ENCODE measurements around the gene HRH2. TPM values are rescaled to one million over a fixed set of nuclear protein-coding genes. Genes with fewer than 3 reads are reported as not detected.

HRH2 gene
- total and polyA plus RNA-seq, 4 donors: 1.8 to 36.1 (median 9.9) TPM

- H3K27ac ChIP-seq (ENCODE audit: low read depth in 1 of 2, low read length in 1 of 2): no peak overlapping the region
- H3K4me1 ChIP-seq (ENCODE audit: control insufficient read depth in 5 of 5, insufficient read depth in 5 of 5, low read length in 5 of 5): no peaks in the 10 kb centered on the region
- no peaks in the 10 kb centered on the region for H3K9me3 ChIP-seq (ENCODE audit: control insufficient read depth in 4 of 4, insufficient read depth in 3 of 4, low read length in 3 of 4)
- no peak for TF ChIP-seq CTCF (IDR thresholded peaks at IDR 0.05; ENCODE audit: control extremely low read depth, extremely low read depth)
- no peak for ATAC-seq (ENCODE audit: insufficient read depth, low FRiP score)
- no peaks in the 10 kb centered on the region for H3K27me3 ChIP-seq (ENCODE audit: control insufficient read depth in 3 of 3, insufficient read depth in 3 of 3, low read length in 2 of 3)
- WGBS, 2 donors: 42 to 55% methylated on average over 6 of the region's 6 CpGs
- DNase-seq: no peak
- H3K36me3 ChIP-seq (ENCODE audit: control insufficient read depth in 4 of 4, insufficient read depth in 4 of 4, low read length in 4 of 4): no peaks in the 10 kb centered on the region
- H3K4me3 ChIP-seq: no peak overlapping the region
- H3K9ac ChIP-seq (ENCODE audit: insufficient read depth in 1 of 2, low read length in 2 of 2): no peak overlapping the region
These were observed 19.6 kb upstream of the HRH2 start for GRCh38 chr5:175638305-175638704.

- TF ChIP-seq CTCF (IDR thresholded peaks at IDR 0.05; ENCODE audit: control extremely low read depth, extremely low read depth): no peak
- Histone ChIP-seq H3K4me3 (no peak overlapping the region), H3K9ac (ENCODE audit: insufficient read depth in 1 of 2, low read length in 2 of 2) (no peak overlapping the region), H3K4me1 (ENCODE audit: control insufficient read depth in 5 of 5, insufficient read depth in 5 of 5, low read length in 5 of 5) (no peaks in the 10 kb centered on the region), H3K27me3 (ENCODE audit: control insufficient read depth in 3 of 3, insufficient read depth in 3 of 3, low read length in 2 of 3) (no peaks in the 10 kb centered on the region), H3K9me3 (ENCODE audit: control insufficient read depth in 4 of 4, insufficient read depth in 3 of 4, low read length in 3 of 4) (no peaks in the 10 kb centered on the region), H3K36me3 (ENCODE audit: control insufficient read depth in 4 of 4, insufficient read depth in 4 of 4, low read length in 4 of 4) (no peaks in the 10 kb centered on the region), H3K27ac (ENCODE audit: low read depth in 1 of 2, low read length in 1 of 2) (no peak overlapping the region)
- ATAC-seq (ENCODE audit: insufficient read depth, low FRiP score) (no peak), DNase-seq (no peak)
- WGBS, 2 donors: 48 to 59% methylated on average over 9 of the region's 9 CpGs
These were observed 17.6 kb upstream of the HRH2 start for GRCh38 chr5:175640106-175640775.

DNA sequence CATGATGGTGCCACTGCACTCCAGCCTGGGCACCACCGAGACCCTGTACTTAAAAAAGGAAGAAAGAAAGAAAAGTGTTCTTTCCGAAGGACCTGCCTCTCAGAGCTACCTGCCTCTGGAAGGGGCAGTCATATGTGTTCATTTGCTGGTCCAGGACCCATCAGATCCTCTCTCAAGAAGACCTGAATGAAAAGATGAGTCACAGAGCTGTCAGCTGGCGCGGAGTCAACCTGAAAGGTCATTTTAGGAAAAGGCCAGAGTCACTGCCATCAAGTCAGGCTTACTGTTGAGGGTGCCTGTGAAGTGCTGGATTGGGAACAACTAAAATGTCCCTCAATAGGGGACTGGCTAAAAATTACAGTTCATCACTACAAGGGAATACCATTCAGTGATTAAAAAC lies 14.9 kb upstream of the HRH2 start:
- ATAC-seq (ENCODE audit: insufficient read depth, low FRiP score) (no peak), DNase-seq (no peak)
- H3K4me3 ChIP-seq: no peak overlapping the region
- H3K27ac ChIP-seq (ENCODE audit: low read depth in 1 of 2, low read length in 1 of 2): no peak overlapping the region
- 91 to 94% methylated on average over 4 of the region's 4 CpGs for WGBS, 2 donors
- no peak overlapping the region for H3K9ac ChIP-seq (ENCODE audit: insufficient read depth in 1 of 2, low read length in 2 of 2)
- no peak for TF ChIP-seq CTCF (IDR thresholded peaks at IDR 0.05; ENCODE audit: control extremely low read depth, extremely low read depth)
- H3K27me3 ChIP-seq (ENCODE audit: control insufficient read depth in 3 of 3, insufficient read depth in 3 of 3, low read length in 2 of 3): no peaks in the 10 kb centered on the region
- H3K4me1 ChIP-seq (ENCODE audit: control insufficient read depth in 5 of 5, insufficient read depth in 5 of 5, low read length in 5 of 5): no peaks in the 10 kb centered on the region
- peaks cover 0 to 10% (median 0%) of the 10 kb centered on the region in 4 donors for H3K9me3 ChIP-seq (ENCODE audit: control insufficient read depth in 4 of 4, insufficient read depth in 3 of 4, low read length in 3 of 4)
- no peaks in the 10 kb centered on the region for H3K36me3 ChIP-seq (ENCODE audit: control insufficient read depth in 4 of 4, insufficient read depth in 4 of 4, low read length in 4 of 4)

DNA sequence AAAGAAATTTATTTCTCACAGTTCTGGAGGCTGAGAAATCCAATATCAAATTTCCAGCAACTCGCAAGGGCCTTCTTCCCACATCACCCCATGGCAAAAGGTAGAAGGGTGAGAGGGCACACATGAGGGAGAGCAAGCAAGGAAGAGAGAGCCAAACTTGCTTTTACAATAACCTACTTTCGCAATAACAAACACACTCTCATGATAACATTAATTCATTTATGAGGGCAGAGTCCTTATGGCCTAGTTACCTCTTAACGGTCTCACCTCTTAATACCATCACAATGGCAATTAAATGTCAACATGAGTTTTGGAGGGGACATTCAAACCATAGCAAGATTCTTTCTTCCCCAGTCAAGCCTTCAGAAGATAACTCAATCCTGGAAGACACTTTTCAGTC lies 11.6 kb upstream of the HRH2 start:
- no peaks in the 10 kb centered on the region for H3K27me3 ChIP-seq (ENCODE audit: control insufficient read depth in 3 of 3, insufficient read depth in 3 of 3, low read length in 2 of 3)

More for the DNA sequence above, 11.6 kb upstream of the HRH2 start:
- no peak for ATAC-seq (ENCODE audit: insufficient read depth, low FRiP score)
- Histone ChIP-seq H3K4me1 (ENCODE audit: control insufficient read depth in 5 of 5, insufficient read depth in 5 of 5, low read length in 5 of 5) (no peaks in the 10 kb centered on the region), H3K4me3 (no peak overlapping the region), H3K27ac (ENCODE audit: low read depth in 1 of 2, low read length in 1 of 2) (no peak overlapping the region), H3K9me3 (ENCODE audit: control insufficient read depth in 4 of 4, insufficient read depth in 3 of 4, low read length in 3 of 4) (peaks cover 0 to 25% (median 3%) of the 10 kb centered on the region in 4 donors), H3K9ac (ENCODE audit: insufficient read depth in 1 of 2, low read length in 2 of 2) (no peak overlapping the region), H3K36me3 (ENCODE audit: control insufficient read depth in 4 of 4, insufficient read depth in 4 of 4, low read length in 4 of 4) (no peaks in the 10 kb centered on the region)
- DNase-seq: no peak
- no peak for TF ChIP-seq CTCF (IDR thresholded peaks at IDR 0.05; ENCODE audit: control extremely low read depth, extremely low read depth)
- 88 to 93% methylated on average over 3 of the region's 3 CpGs for WGBS, 2 donors
